Smooth muscle cell of the brain vasculature (primary cell): ENCODE data around the gene CAD.
"Not testable (repeated sequence)": the region's sequence is repeated elsewhere in the genome, so short reads cannot be mapped to it uniquely, and the experiment has no call there.

Source experiments
- DNase-seq: peaks from one replicate; pipeline ENCODE4 v3.0.0-alpha.2; 2012; ENCODE audit warnings: low read depth, low spot score

The CAD gene

DNA sequence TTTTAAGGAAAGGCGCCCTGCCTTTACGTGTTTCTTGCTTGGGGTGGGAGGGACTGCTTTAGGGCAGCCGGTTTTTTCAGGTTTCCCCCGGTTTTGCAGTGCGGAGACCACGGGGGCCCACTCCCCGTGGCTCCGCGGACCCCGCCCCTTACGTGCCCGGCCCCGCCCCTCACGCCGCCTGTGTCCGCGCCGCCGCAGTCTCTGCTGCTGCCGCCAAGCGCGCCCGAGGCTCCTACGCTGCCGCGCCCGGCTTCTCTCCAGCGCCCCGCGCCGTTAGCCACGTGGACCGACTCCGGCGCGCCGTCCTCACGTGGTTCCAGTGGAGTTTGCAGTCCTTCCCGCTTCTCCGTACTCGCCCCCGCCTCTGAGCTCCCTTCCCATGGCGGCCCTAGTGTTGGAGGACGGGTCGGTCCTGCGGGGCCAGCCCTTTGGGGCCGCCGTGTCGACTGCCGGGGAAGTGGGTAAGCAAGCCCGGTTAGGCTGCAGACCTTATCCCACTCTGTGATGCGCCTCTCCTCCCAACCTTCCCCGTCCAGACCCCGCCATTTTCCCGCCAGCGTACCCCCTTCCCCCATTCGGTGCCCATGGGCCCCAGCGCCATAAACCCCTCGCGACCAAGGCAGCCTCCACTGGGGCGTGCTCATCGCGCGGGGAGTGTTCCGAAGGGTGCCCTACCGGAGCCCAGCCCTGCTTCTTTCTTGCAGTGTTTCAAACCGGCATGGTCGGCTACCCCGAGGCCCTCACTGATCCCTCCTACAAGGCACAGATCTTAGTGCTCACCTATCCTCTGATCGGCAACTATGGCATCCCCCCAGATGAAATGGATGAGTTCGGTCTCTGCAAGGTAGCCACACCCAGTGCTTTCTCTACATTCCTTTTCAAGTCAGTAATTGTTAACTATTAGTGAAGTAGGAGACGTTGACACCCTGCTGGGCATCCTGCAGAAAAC lies at the start of gene CAD:
TSS of gene CAD (plus strand) at position 197 of the 949 bp plus-strand sequence. CDS start at position 380, 183 bp downstream.
- DNase-seq, result peak; percentile 67

GRCh38 chr2:27170581-27171337 lies 46.4 kb upstream of the CAD start:
- no peak for DNase-seq

DNA sequence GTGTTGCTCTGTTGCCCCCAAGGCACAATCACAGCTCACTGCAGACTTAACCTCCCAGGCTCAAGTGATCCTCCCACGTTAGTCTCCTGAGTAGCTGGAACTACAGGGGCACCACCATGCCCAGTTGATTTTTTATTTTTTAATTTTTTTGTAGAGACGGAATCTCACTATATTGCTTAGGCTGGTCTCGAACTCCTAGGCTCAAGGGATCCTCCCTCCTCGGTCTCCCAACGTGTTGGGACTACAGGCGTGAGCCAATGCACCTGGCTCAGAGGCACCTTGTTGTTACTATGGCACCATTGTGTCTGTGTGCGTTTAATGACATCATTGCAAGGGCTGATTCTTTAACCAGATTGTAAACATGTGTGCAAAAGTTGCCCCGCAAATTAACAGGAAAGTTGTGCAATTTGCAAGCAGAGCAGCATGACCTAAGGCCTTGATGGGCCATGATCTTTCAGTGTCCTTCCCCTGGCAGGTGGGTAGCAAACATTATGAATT lies 45.8 kb upstream of the CAD start:
- DNase-seq, result no peak

DNA sequence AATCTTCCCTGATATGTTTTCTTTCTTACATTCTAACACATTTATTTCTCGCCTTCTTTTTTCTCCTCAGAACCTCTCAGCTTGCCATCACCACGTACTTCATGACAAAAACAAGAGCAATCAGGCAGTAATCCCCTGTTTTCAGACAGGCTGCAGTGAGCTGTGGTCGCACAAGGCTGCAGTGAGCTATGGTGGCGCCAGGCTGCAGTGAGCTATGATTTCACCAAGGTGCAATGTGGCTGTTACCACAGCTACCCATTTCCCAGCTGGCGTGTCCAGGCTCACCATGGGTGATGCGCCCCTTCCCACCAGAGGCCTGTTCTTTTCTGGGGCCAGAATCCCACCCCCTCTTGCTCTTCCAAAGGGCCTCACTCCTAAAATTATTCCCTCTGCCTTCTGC lies 42.5 kb upstream of the CAD start:
- DNase-seq, result no peak

GRCh38 chr2:27175330-27175729 lies 41.8 kb upstream of the CAD start:
- DNase-seq, result no peak

DNA sequence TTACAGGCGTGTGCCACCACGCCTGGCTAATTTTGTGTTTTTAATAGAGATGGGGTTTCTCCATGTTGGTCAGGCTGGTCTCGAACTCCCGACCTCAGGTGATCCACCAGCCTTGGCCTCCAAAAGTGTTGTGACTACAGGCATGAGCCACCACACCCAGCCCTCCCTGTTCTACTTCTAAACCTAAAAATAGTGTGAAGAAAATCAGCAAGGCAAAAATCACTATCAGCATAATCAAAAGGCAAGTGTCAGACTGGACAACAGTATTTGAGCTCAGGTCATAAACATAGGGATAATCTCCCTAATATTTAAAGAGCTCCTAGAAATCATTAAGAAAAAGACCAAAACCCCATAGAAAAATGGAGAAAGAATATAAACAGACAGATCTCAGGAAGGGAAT lies 41.4 kb upstream of the CAD start:
- DNase-seq, result not testable (repeated sequence)

GRCh38 chr2:27177441-27178351 lies 39.5 kb upstream of the CAD start:
- DNase-seq, result no peak

- DNase-seq, result no peak
Observed at GRCh38 chr2:27178469-27178868, 38.7 kb upstream of the CAD start.

GRCh38 chr2:27179344-27180000 lies 37.7 kb upstream of the CAD start:
- DNase-seq, result no peak

DNA sequence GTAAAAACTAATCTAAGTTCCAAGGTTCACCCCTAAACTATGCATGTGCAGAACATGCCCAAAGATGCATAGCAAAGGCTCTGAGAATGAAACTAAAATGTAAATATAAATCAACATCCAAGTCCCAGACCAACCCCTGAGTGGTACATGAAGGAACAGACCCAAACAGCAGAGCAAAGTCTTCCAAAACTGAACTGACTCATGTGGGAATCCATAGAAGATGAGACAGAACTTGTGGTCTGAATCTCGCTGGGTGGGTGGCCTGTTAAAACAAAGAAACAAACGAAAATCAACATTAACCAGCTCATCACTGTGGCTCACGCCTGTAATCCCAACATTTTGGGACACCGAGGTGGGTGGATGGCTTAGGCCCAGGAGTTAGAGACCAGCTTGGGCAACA lies 34.8 kb upstream of the CAD start:
- peak; percentile 37 for DNase-seq

- DNase-seq, result no peak
Observed at GRCh38 chr2:27184115-27184514, 33.1 kb upstream of the CAD start.

- no peak for DNase-seq
Observed at GRCh38 chr2:27185331-27186026, 31.7 kb upstream of the CAD start.

GRCh38 chr2:27186613-27187345 lies 30.4 kb upstream of the CAD start:
- DNase-seq, result no peak

GRCh38 chr2:27189989-27190388 lies 27.2 kb upstream of the CAD start:
- DNase-seq, result no peak

DNA sequence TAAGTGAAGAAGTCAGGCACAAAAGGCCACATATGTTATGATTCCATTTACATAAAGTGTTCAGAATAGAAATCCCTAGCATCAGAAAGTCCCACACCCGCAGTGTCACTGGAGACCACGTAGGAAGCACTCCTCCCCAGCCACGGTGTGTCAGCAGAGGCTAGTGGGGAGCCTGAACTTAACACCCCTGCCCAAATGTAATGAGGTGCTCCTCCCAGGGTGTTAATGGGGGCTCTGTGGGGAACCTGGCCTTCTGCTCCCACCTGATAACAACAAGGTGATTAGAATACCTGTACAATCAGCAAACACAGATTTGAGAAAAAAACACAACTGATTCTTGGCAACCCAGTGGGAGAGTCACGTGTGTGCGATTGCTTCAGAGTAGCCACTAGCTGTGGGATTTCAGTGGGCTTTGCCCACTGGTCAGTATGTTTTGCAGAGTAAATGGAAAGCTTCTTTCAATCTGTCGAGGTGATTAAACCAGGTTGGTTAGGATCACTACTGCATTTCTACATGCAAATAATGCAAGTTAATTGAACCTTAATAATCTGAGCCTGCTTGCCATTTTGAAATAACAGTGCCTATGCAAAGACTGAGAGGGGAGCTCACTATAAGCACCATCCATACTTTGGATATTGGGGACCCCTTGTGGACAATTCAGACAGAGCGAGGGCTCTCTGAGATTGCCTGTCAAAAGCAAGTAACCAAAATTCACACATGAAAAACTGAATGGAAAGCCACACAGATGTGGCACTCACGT lies 25.9 kb upstream of the CAD start:
- peak; percentile 39 for DNase-seq

GRCh38 chr2:27194538-27195354 lies 22.4 kb upstream of the CAD start:
- DNase-seq, result no peak

GRCh38 chr2:27195799-27196198 lies 21.4 kb upstream of the CAD start:
- not testable (repeated sequence) for DNase-seq

GRCh38 chr2:27198068-27198467 lies 19.1 kb upstream of the CAD start:
- DNase-seq, result not testable (repeated sequence)
